Esophagus muscularis mucosa (tissue), 4 donors: Measurements from ENCODE around the gene P2RY13. TPM values are rescaled to one million over a fixed set of nuclear protein-coding genes. Genes with fewer than 3 reads are reported as not detected.
A peak's percentile ranks its signal among the peaks of the same experiment; 100 is the strongest.

ENCODE experiments used
- DNase-seq: peaks from one replicate; pipeline ENCODE4 v3.0.0-alpha.2; 2017; ENCODE audit errors: extremely low spot score
- H3K27ac ChIP-seq, 4 donors: fragments of 200-600 bp; sonication (generic); replicated peaks in 1 of 4; 1 replicate in 3 of 4; 2 replicates in 1 of 4; pipeline ENCODE4 v1.5.1; 2016 to 2019; ENCODE audit warnings: mild to moderate bottlenecking in 1 of 4
- H3K27me3 ChIP-seq, 4 donors: fragments of 200-600 bp; sonication (generic); one replicate each; pipeline versions ENCODE4 v1.5.1 to v1.6.0; 2016 to 2019
- H3K36me3 ChIP-seq, 4 donors: fragments of 200-600 bp; sonication (generic); one replicate each; pipeline ENCODE4 v1.5.1; 2016 to 2019
- H3K4me1 ChIP-seq, 4 donors: fragments of 200-600 bp; sonication (generic); one replicate each; pipeline ENCODE4 v1.5.1; 2016 to 2019
- H3K4me3 ChIP-seq, 4 donors: fragments of 200-600 bp; sonication (generic); 1 replicate in 2 of 4; 2 replicates in 2 of 4; pipeline ENCODE4 v1.5.1; 2016 to 2019; ENCODE audit warnings: mild to moderate bottlenecking in 4 of 4, moderate library complexity in 1 of 4
- H3K9me3 ChIP-seq, 4 donors: fragments of 200-600 bp; sonication (generic); 1 replicate in 3 of 4; 2 replicates in 1 of 4; pipeline ENCODE4 v1.5.1; 2016 to 2019
- CTCF ChIP-seq, 3 experiments: fragments of 200-600 bp in 2 of 3; fragments of 450-650 bp in 1 of 3; sonication (generic) in 2 of 3; IDR thresholded peaks; one replicate each; pipeline ENCODE4 v1.5.1; 2017 to 2019; ENCODE audit warnings: antibody characterized with exemption in 3 of 3, mild to moderate bottlenecking in 2 of 3, moderate library complexity in 1 of 3
- EP300 ChIP-seq: sonication (generic); formaldehyde crosslinking; IDR thresholded peaks from one replicate; pipeline ENCODE4 v1.6.1; 2017; ENCODE audit warnings: antibody characterized with exemption
- POLR2A ChIP-seq: fragments of 450-650 bp; IDR thresholded peaks from one replicate; pipeline ENCODE4 v1.6.1; 2017; ENCODE audit warnings: antibody characterized with exemption, moderate library complexity, mild to moderate bottlenecking, low read depth
- POLR2AphosphoS5 ChIP-seq, 2 donors: sonication (generic); formaldehyde crosslinking; IDR thresholded peaks; one replicate each; pipeline ENCODE4 v1.6.1; 2017; ENCODE audit warnings: antibody characterized with exemption in 2 of 2
- WGBS: methylation state at CpG from one replicate; pipeline ENCODE4 v1.1.5; 2018; 5-methylcytosine and 5-hydroxymethylcytosine counted together
- intact Hi-C: fragments of 100-400 bp; cut with DNase I; formaldehyde crosslinking; loops from one replicate; pipeline ENCODE4 v1.15.1; 2023
- total RNA-seq, 4 donors: library from RNA; depleted of rRNA; stranded (reverse); fragments of >200 nt; gene quantifications; one replicate each; pipeline versions ENCODE4 v1.1.0 to v1.2.1, GENCODE V29; 2016

Gene P2RY13
- total RNA-seq, 4 donors from 2014 or later = 0.80 to 2.0 (median 1.4) TPM

GRCh38 chr3:151346292-151346691 is 16.9 kb upstream of the P2RY13 start:
- Histone ChIP-seq H3K4me3 (peak overlapping the region in 2 of 4 donors; percentile 29), H3K9me3 (no peaks in the 10 kb centered on the region), H3K27ac (peak overlapping the region; percentile 5 to 76 (median 58)), H3K27me3 (no peaks in the 10 kb centered on the region), H3K36me3 (no peaks in the 10 kb centered on the region), H3K4me1 (peaks cover 0 to 12% (median 6%) of the 10 kb centered on the region in 4 donors)
- WGBS = 85% methylated on average over 3 of the region's 3 CpGs
- DNase-seq = no peak
- intact Hi-C loops = no loop called here
- no peak for TF ChIP-seq EP300
- TF ChIP-seq CTCF (IDR thresholded peaks at IDR 0.05) = no peak
- no peak for TF ChIP-seq POLR2AphosphoS5 (IDR thresholded peaks at IDR 0.05)
- no peak for TF ChIP-seq POLR2A

GRCh38 chr3:151345859-151346258 is 16.5 kb upstream of the P2RY13 start:
- H3K4me1 ChIP-seq = peaks cover 0 to 12% (median 6%) of the 10 kb centered on the region in 4 donors
- TF ChIP-seq POLR2AphosphoS5 (IDR thresholded peaks at IDR 0.05) (no peak), EP300 (no peak), POLR2A (no peak), CTCF (IDR thresholded peaks at IDR 0.05) (no peak)
- 43% methylated on average over 2 of the region's 2 CpGs for WGBS
- intact Hi-C loops = no loop called here
- no peaks in the 10 kb centered on the region for H3K9me3 ChIP-seq
- DNase-seq = no peak
- no peaks in the 10 kb centered on the region for H3K36me3 ChIP-seq
- no peaks in the 10 kb centered on the region for H3K27me3 ChIP-seq
- peak overlapping the region; percentile 5 to 76 (median 58) for H3K27ac ChIP-seq
- H3K4me3 ChIP-seq = peak overlapping the region; percentile 29 to 38 (median 33)

- TF ChIP-seq EP300 = no peak
- TF ChIP-seq POLR2A = no peak
- TF ChIP-seq CTCF (IDR thresholded peaks at IDR 0.05) = no peak
- no peak for TF ChIP-seq POLR2AphosphoS5 (IDR thresholded peaks at IDR 0.05)
- no peak for DNase-seq
- Histone ChIP-seq H3K27ac (no peak overlapping the region), H3K36me3 (no peaks in the 10 kb centered on the region), H3K4me1 (peaks cover 0 to 8% (median 4%) of the 10 kb centered on the region in 4 donors), H3K9me3 (no peaks in the 10 kb centered on the region), H3K27me3 (no peaks in the 10 kb centered on the region), H3K4me3 (no peak overlapping the region)
- 80% methylated on average over 2 of the region's 2 CpGs for WGBS
- intact Hi-C loops = no loop called here
Measured at GRCh38 chr3:151331696-151332095, 2.3 kb upstream of the P2RY13 start.

GRCh38 chr3:151330899-151331298 is 1.6 kb upstream of the P2RY13 start:
- intact Hi-C loops = no loop called here
- Histone ChIP-seq H3K36me3 (no peaks in the 10 kb centered on the region), H3K4me3 (no peak overlapping the region), H3K27me3 (no peaks in the 10 kb centered on the region), H3K4me1 (peaks cover 0 to 8% (median 4%) of the 10 kb centered on the region in 4 donors), H3K9me3 (no peaks in the 10 kb centered on the region), H3K27ac (no peak overlapping the region)
- DNase-seq = no peak
- TF ChIP-seq CTCF (IDR thresholded peaks at IDR 0.05) (no peak), EP300 (no peak), POLR2AphosphoS5 (IDR thresholded peaks at IDR 0.05) (no peak), POLR2A (no peak)

GRCh38 chr3:151330379-151330778 is 1.0 kb upstream of the P2RY13 start:
- intact Hi-C loops = no loop called here
- Histone ChIP-seq H3K9me3 (no peaks in the 10 kb centered on the region), H3K4me3 (no peak overlapping the region), H3K27me3 (no peaks in the 10 kb centered on the region), H3K36me3 (no peaks in the 10 kb centered on the region), H3K4me1 (peaks cover 0 to 8% (median 4%) of the 10 kb centered on the region in 4 donors), H3K27ac (no peak overlapping the region)
- TF ChIP-seq CTCF (IDR thresholded peaks at IDR 0.05) = no peak
- TF ChIP-seq EP300 = no peak
- TF ChIP-seq POLR2AphosphoS5 (IDR thresholded peaks at IDR 0.05) = no peak
- TF ChIP-seq POLR2A = no peak
- WGBS = 75% methylated on average over 4 of the region's 4 CpGs
- DNase-seq = no peak
